GM12878 (cell line): ENCODE measurements around the gene CHMP4A. TPM values are rescaled to one million over a fixed set of nuclear protein-coding genes. Genes with fewer than 3 reads are reported as not detected.

Source experiments
- ATAC-seq: fragments of 200-7000 bp; cut with Tn5 transposase; 3 replicates; pipeline ENCODE4 v1.9.1; 2020; ENCODE audit warnings: mild to moderate bottlenecking, moderate library complexity
- BruUV-seq: library from RNA; stranded (reverse); fragments of 400-500 nt; replicated peaks from 2 replicates; lab custom pipeline; 2021; lab: Mats Ljungman, UMichigan
- CTCF ChIA-PET: fragments of 300-600 bp; sonication (Branson Sonifier 250); formaldehyde crosslinking; extraction: SDS; loops from one replicate; lab custom pipeline; 2021; ENCODE audit warnings: inconsistent platforms; lab: Yijun Ruan, JAX
- POLR2A ChIA-PET: fragments of 350-600 bp; formaldehyde crosslinking; extraction: SDS; loops from one replicate; lab custom pipeline; 2021; ENCODE audit warnings: inconsistent platforms; lab: Charles Lee
- RAD21 ChIA-PET: fragments of 300-600 bp; sonication (Branson Sonifier 250); formaldehyde crosslinking; loops from one replicate; lab custom pipeline; 2023; ENCODE audit warnings: antibody characterized with exemption; ENCODE audit not compliant: unreplicated experiment; lab: Charles Lee
- SMC1A ChIA-PET: fragments of 300-600 bp; sonication (Branson Sonifier 250); formaldehyde crosslinking; loops from one replicate; lab custom pipeline; 2023; ENCODE audit not compliant: unreplicated experiment, uncharacterized antibody; lab: Charles Lee
- DNase-seq: peaks from one replicate; pipeline ENCODE4 v3.0.0-alpha.2; 2011; ENCODE audit warnings: low read depth, low spot score
- FAIRE-seq: peaks from 3 replicates; lab custom pipeline; 2011; peaks lifted over from hg19 to GRCh38; lab: Jason Lieb, UNC
- H2AFZ ChIP-seq: 2 replicates; pipeline ENCODE4 v1.6.0; 2011; ENCODE audit warnings: low read depth, low read length, control low read depth; ENCODE audit not compliant: control insufficient read depth
- H3K27ac ChIP-seq: 2 replicates; pipeline ENCODE4 v1.5.1; 2011; ENCODE audit warnings: control low read depth; ENCODE audit not compliant: control insufficient read depth, insufficient read depth
- H3K27me3 ChIP-seq, 2 experiments: replicated peaks in 1 of 2; 2 replicates each; pipeline versions ENCODE4 v1.6.0 to v1.6.1; 2011; ENCODE audit warnings: low read length in 1 of 2; ENCODE audit not compliant: control insufficient read depth in 2 of 2, insufficient read depth in 2 of 2
- H3K36me3 ChIP-seq, 2 experiments: 2 replicates each; pipeline ENCODE4 v1.5.1; 2011; ENCODE audit warnings: low read length in 1 of 2; ENCODE audit not compliant: control insufficient read depth in 2 of 2, insufficient read depth in 2 of 2
- H3K4me1 ChIP-seq: 2 replicates; pipeline ENCODE4 v1.6.1; 2011; ENCODE audit warnings: mild to moderate bottlenecking, low read length, moderate library complexity, mixed read lengths; ENCODE audit not compliant: control insufficient read depth, insufficient read depth
- H3K4me2 ChIP-seq: 2 replicates; pipeline ENCODE4 v1.6.0; 2011; ENCODE audit warnings: control low read depth; ENCODE audit not compliant: control insufficient read depth, insufficient read depth
- H3K4me3 ChIP-seq: fragments of 200-600 bp; sonication (generic); 2 replicates; pipeline ENCODE4 v1.5.1; 2016
- H3K79me2 ChIP-seq: 2 replicates; pipeline ENCODE4 v1.6.0; 2011; ENCODE audit warnings: low read length; ENCODE audit not compliant: control insufficient read depth, insufficient read depth
- H3K9ac ChIP-seq: 2 replicates; pipeline ENCODE4 v1.8.0; 2011; ENCODE audit warnings: low read length, control low read depth, mixed read lengths; ENCODE audit not compliant: control insufficient read depth, insufficient read depth
- H3K9me3 ChIP-seq: replicated peaks from 3 replicates; pipeline ENCODE4 v1.5.1; 2011; ENCODE audit warnings: mild to moderate bottlenecking, low read length; ENCODE audit not compliant: control insufficient read depth, insufficient read depth
- H4K20me1 ChIP-seq: 2 replicates; pipeline ENCODE4 v1.6.0; 2011; ENCODE audit not compliant: control insufficient read depth, insufficient read depth
- CUX1 ChIP-seq: IDR thresholded peaks from 2 replicates; pipeline ENCODE4 v1.6.1; 2012; ENCODE audit warnings: improper control_type of control experiment, low read depth, low read length; ENCODE audit not compliant: insufficient replicate concordance
- E4F1 ChIP-seq: fragments of 450-650 bp; IDR thresholded peaks from 2 replicates; pipeline ENCODE4 v1.6.1; 2018; ENCODE audit warnings: borderline replicate concordance, mild to moderate bottlenecking; ENCODE audit not compliant: partially characterized antibody
- FOXM1 ChIP-seq: IDR thresholded peaks from 2 replicates; pipeline ENCODE4 v1.6.1; 2012; ENCODE audit warnings: low read depth, mild to moderate bottlenecking, inconsistent platforms, low read length, moderate library complexity
- MAX ChIP-seq: IDR thresholded peaks from 2 replicates; pipeline ENCODE4 v1.6.1; 2012; ENCODE audit warnings: low read depth, low read length, improper control_type of control experiment
- NFXL1 ChIP-seq: fragments of 450-650 bp; IDR thresholded peaks from 2 replicates; pipeline ENCODE4 v1.6.1; 2017; ENCODE audit warnings: antibody characterized with exemption, mild to moderate bottlenecking, borderline replicate concordance
- NFYA ChIP-seq: IDR thresholded peaks from 2 replicates; pipeline ENCODE4 v1.6.1; 2011; ENCODE audit warnings: low read depth, mild to moderate bottlenecking, low read length, improper control_type of control experiment, borderline replicate concordance
- SMAD5 ChIP-seq: IDR thresholded peaks from 2 replicates; pipeline ENCODE4 v1.6.1; 2016; ENCODE audit warnings: antibody characterized with exemption, low read depth
- WGBS: methylation state at CpG from one replicate; pipeline ENCODE4 v1.1.6; 2016; ENCODE audit warnings: low lambda C conversion rate; ENCODE audit not compliant: insufficient replicate concordance, insufficient coverage; ENCODE audit errors: missing lambda C conversion rate; 5-methylcytosine and 5-hydroxymethylcytosine counted together
- in situ Hi-C: fragments of 300-500 bp; cut with MboI; formaldehyde crosslinking; loops from 9 replicates; pipeline ENCODE4 v1.14.3; 2018; ENCODE audit warnings: mixed read lengths
- intact Hi-C: fragments of 100-400 bp; cut with micrococcal nuclease; formaldehyde crosslinking; loops from one replicate; pipeline ENCODE4 v1.14.2; 2022; ENCODE audit not compliant: unreplicated experiment
- polyA plus RNA-seq, 11 experiments: library from polyadenylated mRNA; depleted of rRNA in 4 of 11; unstranded in 6 of 11; stranded (reverse) in 5 of 11; fragments of >200 nt; fragmentation: Nextera tagmentation in 4 of 11; fragmentation: Illumina TruSeq in 1 of 11; extraction: Ambion mirVana in 4 of 11; extraction: Trizol in 1 of 11; gene quantifications; 1 replicate in 1 of 11; 2 replicates in 10 of 11; pipeline versions ENCODE4 v1.2.1 to v1.2.3, GENCODE V29; 2011 to 2016; ENCODE audit warnings: inconsistent platforms in 2 of 11, missing spikeins in 2 of 11, low read depth in 1 of 11
- total RNA-seq, 4 experiments: library from RNA; depleted of rRNA in 3 of 4; stranded (reverse); fragments of >200 nt in 3 of 4; fragmentation: Illumina TruSeq in 1 of 4; extraction: Trizol in 1 of 4; gene quantifications; 2 replicates each; pipeline versions ENCODE4 v1.2.1 to v1.2.3, GENCODE V29; 2013 to 2021

The CHMP4A gene
- total and polyA plus RNA-seq, 10 of the 15 experiments (the other 5 are each of a cell fraction or from before 2014, with no cell fraction given), result 35.5 to 151 (median 84.7) TPM

- POLR2A ChIA-PET, result interaction anchor here (0.6 to 1.5 kb wide), 3 partner anchors 14 to 41 kb away, joined by 3 read pairs; no protein-coding TSS in a partner anchor
- intact Hi-C loops, result no loop called here
Measured at GRCh38 chr14:24224618-24225071, 11.4 kb upstream of the CHMP4A start.

More at GRCh38 chr14:24224618-24225071, 11.4 kb upstream of the CHMP4A start:
- Histone ChIP-seq H3K9me3 (no peaks in the 10 kb centered on the region), H3K9ac (no peak overlapping the region), H3K4me3 (no peak overlapping the region), H3K27me3 (no peaks in the 10 kb centered on the region), H3K27ac (no peak overlapping the region), H4K20me1 (no peaks in the 10 kb centered on the region), H3K79me2 (peaks cover 7% of the 10 kb centered on the region), H3K4me2 (no peak overlapping the region), H3K36me3 (no peaks in the 10 kb centered on the region; a peak in 2 of 4 replicates), H3K4me1 (no peaks in the 10 kb centered on the region), H2AFZ (no peak overlapping the region)
- in situ Hi-C loops, result no loop called here
- SMC1A ChIA-PET, result no interaction called here
- DNase-seq, result no peak
- TF ChIP-seq MAX, result no peak
- no peak for TF ChIP-seq NFYA
- no peak for TF ChIP-seq SMAD5
- no peak for TF ChIP-seq FOXM1
- no peak for TF ChIP-seq E4F1
- TF ChIP-seq NFXL1, result no peak
- TF ChIP-seq CUX1, result no peak
- no TSS peak for BruUV-seq
- 89% methylated on average over 7 of the region's 7 CpGs for WGBS
- ATAC-seq, result no peak
- CTCF ChIA-PET, result interaction anchor here (1.4 kb wide), 1 partner anchor 9 kb away, joined by 4 read pairs; the partner anchor contains the start of gene MDP1
- RAD21 ChIA-PET, result interaction anchor here (1.2 kb wide), 1 partner anchor 62 kb away, joined by 3 read pairs; no protein-coding TSS in a partner anchor
- no peak for FAIRE-seq
